ENCODE results near the gene RNF10.

RNF10 gene

DNA sequence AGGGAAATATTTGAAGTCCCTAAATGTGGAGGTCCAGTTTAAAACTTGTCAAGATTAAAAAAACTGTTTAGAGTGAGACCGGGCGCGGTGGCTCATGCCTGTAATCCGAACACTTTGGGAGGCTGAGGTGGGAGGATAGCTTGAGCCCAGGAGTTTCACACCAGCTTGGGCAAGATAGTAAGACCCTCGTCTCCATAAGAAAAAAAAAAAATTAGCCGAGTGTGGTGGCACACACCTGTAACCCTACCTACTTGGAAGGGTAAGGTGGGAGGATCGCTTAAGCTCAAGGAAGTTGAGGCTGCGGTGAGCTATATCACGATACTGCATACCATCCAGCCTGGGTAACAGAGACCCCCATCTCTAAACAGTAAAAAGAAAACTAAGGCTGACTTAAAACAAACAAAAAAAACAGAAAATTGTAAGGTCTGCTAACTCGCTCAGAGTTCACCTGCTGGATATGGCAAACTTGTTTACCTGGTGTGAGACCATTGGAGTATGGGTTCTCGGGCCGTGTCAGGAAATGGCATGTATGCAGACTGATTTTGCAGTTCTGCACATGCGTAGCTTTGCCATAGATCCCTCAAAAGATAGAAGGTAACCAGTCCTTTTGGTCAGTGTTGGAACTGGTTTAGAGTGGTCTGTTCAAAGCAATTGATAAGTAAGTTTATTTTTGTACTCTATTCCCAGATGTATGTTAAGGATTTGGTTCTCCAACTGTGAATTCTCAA is 2.1 kb downstream of the RNF10 start:
- in situ Hi-C loops (cut with MboI; ENCODE audit: low sequenced_read_pairs, unreplicated experiment) = no loop called here
- TF ChIP-seq, protein P1, sequence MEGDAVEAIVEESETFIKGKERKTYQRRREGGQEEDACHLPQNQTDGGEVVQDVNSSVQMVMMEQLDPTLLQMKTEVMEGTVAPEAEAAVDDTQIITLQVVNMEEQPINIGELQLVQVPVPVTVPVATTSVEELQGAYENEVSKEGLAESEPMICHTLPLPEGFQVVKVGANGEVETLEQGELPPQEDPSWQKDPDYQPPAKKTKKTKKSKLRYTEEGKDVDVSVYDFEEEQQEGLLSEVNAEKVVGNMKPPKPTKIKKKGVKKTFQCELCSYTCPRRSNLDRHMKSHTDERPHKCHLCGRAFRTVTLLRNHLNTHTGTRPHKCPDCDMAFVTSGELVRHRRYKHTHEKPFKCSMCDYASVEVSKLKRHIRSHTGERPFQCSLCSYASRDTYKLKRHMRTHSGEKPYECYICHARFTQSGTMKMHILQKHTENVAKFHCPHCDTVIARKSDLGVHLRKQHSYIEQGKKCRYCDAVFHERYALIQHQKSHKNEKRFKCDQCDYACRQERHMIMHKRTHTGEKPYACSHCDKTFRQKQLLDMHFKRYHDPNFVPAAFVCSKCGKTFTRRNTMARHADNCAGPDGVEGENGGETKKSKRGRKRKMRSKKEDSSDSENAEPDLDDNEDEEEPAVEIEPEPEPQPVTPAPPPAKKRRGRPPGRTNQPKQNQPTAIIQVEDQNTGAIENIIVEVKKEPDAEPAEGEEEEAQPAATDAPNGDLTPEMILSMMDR (IDR thresholded peaks at IDR 0.05; ENCODE audit: borderline replicate concordance, control extremely low read depth, extremely low read depth, insufficient read depth, missing control alignments) = no peak
- DNase-seq (ENCODE audit: low spot score) = no peak

DNA sequence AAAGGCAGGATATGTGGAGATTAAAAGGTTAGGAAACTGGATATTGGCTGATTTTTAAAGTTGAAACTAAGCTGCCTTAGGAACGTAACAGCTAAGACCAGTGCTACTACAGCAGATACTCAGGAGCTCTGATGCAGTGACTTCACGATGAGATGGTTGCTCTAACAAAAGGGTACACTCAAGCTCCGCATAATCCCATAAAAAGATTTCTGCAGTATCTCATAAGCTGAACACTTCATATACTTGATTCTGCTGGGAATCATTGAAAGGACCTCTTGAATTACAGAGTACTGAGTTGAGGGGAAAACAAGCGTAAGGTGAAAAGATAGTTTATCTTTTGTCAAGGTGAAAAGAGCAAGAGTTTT is 3.7 kb downstream of the RNF10 start:
- in situ Hi-C loops (cut with MboI; ENCODE audit: low sequenced_read_pairs, unreplicated experiment) = no loop called here
- TF ChIP-seq, protein P1 (IDR thresholded peaks at IDR 0.05; ENCODE audit: borderline replicate concordance, control extremely low read depth, extremely low read depth, insufficient read depth, missing control alignments) = no peak
- DNase-seq (ENCODE audit: low spot score) = no peak

DNA sequence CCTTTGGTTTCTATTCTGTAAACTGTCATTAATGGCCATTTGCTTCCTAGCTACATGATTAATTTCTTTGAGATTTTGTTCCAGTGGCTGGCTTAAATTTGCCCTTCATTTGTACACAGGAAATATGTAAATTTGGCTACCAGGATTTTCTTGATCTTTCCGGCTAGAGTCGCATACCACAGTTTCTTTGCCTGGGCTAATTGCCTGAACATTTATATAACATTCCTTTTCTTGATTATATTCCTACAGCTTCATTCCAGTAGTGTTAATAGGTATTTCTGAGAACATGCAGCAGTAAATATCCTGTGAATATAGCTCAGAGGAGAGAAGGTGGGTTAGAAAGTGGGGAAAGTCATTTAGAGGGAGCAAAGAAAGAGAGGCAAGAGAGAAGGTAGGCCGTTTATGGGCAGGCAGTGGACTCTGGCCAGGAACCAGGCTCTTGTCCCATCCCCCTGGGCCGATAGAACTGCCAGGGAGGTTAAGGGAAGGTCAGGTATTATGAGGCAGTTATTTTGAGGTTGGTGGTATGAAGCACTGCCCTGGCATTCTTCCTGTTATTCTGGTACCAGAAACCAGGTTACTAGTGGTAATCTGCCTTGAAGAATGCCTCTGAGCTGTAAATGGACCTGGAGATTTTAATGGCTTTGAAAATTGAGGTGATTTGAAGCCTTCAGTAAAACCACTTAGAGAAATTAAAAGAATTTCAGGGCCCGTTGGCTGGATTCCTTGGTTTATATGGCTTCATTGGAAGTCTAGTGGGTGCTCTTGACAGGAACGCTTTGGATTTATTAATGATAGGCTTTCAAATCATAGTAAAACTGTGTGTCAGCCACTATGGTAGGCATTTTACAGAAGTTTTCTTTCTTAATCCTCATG is 4.4 kb downstream of the RNF10 start:
- TF ChIP-seq, protein P1 (IDR thresholded peaks at IDR 0.05; ENCODE audit: borderline replicate concordance, control extremely low read depth, extremely low read depth, insufficient read depth, missing control alignments) = no peak
- DNase-seq (ENCODE audit: low spot score) = no peak
- in situ Hi-C loops (cut with MboI; ENCODE audit: low sequenced_read_pairs, unreplicated experiment) = no loop called here

DNA sequence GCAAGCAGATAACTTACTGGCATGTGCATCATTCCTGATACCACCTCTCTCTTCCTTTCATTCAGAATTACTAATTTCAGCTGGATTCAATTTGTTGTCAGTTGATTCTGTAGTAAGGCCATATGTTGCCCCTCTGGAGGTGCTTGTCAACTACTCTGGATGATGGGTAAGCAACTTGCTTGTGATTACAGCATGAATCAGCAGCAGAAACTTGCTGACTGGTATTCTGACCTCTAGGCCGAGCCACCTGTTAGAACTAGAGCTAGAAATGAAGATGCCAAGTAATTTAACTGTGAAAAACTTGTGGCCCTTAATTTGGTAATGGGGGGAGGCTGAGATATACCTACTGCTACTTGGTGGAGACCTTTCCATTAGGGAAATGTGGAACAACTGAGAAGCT is 5.1 kb downstream of the RNF10 start:
- in situ Hi-C loops (cut with MboI; ENCODE audit: low sequenced_read_pairs, unreplicated experiment) = no loop called here
- TF ChIP-seq, protein P1 (IDR thresholded peaks at IDR 0.05; ENCODE audit: borderline replicate concordance, control extremely low read depth, extremely low read depth, insufficient read depth, missing control alignments) = no peak
- no peak for DNase-seq (ENCODE audit: low spot score)

DNA sequence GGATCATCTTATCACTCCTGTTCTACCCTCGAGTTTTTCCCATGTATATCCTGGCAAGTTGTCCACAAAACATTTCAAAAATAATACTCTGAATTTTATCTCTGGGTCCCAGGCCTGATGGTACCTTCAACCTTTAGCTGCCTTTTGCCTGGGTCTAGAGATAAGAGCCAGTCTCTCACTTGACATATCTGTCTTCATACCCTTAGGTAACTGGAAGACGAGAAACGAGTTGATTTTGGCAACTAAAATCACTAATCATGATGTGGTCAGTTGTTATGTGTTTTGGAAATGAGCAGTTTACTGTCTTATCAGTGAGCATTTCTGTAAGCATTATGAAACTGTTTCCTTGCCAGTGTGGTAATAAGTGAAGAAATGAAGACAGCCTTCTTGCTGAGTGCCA is 6.3 kb downstream of the RNF10 start:
- DNase-seq (ENCODE audit: low spot score) = no peak
- TF ChIP-seq, protein P1 (IDR thresholded peaks at IDR 0.05; ENCODE audit: borderline replicate concordance, control extremely low read depth, extremely low read depth, insufficient read depth, missing control alignments) = no peak
- in situ Hi-C loops (cut with MboI; ENCODE audit: low sequenced_read_pairs, unreplicated experiment) = no loop called here

DNA sequence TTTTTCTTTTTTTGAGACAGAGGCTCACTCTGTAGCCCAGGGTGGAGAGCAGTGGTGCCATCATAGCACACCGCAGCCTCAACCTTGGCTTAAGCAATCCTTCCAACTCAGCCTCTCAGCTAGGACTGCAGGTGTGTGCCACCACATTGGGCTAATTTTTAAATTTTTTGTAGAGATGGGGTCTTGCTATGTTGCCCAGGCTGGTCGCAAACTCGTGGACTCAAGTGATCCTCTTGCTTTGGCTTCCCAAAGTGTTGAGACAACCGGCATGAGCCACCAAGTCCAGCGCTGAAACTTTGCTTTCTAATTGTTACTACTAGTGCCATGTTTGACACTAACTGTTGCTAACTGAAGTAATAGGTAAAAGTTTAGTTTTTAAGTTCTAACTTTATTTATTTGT is 8.0 kb downstream of the RNF10 start:
- TF ChIP-seq, protein P1 (IDR thresholded peaks at IDR 0.05; ENCODE audit: borderline replicate concordance, control extremely low read depth, extremely low read depth, insufficient read depth, missing control alignments) = no peak
- DNase-seq (ENCODE audit: low spot score) = no peak
- in situ Hi-C loops (cut with MboI; ENCODE audit: low sequenced_read_pairs, unreplicated experiment) = no loop called here

Data from GM13976 (cell line).